Measurements from ENCODE around the gene DHH. TPM values are rescaled to one million over a fixed set of nuclear protein-coding genes. Genes with fewer than 3 reads are reported as not detected.

DHH gene
- polyA plus RNA-seq, 1 of the 3 experiments (the other 2 are of a cell fraction), result 0.13 TPM

- POLR2A ChIA-PET, result interaction anchor here (0.7 to 4.8 kb wide), 7 partner anchors 9 to 234 kb away, joined by 3 to 97 read pairs (median 8); partner anchors contain the start of genes LMBR1L, RHEBL1, SPATS2 and TUBA1A
- peak overlapping the region; percentile 89 for H2AFZ ChIP-seq (ENCODE audit: low read depth)
- peak overlapping the region; percentile 60 for H3K9ac ChIP-seq
- TF ChIP-seq RFX5 (IDR thresholded peaks at IDR 0.05; ENCODE audit: low read length), result no peak
- TF ChIP-seq CTCF (IDR thresholded peaks at IDR 0.05), result no peak
- no peak for TF ChIP-seq USF2 (IDR thresholded peaks at IDR 0.05; ENCODE audit: borderline replicate concordance, low read depth, low read length)
- peak; percentile 6; the same call in 1 of the 2 replicates for TF ChIP-seq RAD21 (IDR thresholded peaks at IDR 0.05; ENCODE audit: low read length)
- peak; percentile 10; the same call in 1 of the 2 replicates for TF ChIP-seq POLR2AphosphoS5 (IDR thresholded peaks at IDR 0.05; ENCODE audit: low read depth, low read length)
- TF ChIP-seq NRF1 (IDR thresholded peaks at IDR 0.05; ENCODE audit: low read depth, low read length), result no peak
- no peak for TF ChIP-seq IRF3 (IDR thresholded peaks at IDR 0.05; ENCODE audit: low read depth, low read length)
- no peak for TF ChIP-seq FOSL2 (IDR thresholded peaks at IDR 0.05; ENCODE audit: borderline replicate concordance, low read depth)
- TF ChIP-seq YY1 (IDR thresholded peaks at IDR 0.05; ENCODE audit: low read depth), result peak; percentile 66; the same call in 1 of the 2 replicates
- peak; percentile 29; the same call in 1 of the 2 replicates for TF ChIP-seq TAF1 (IDR thresholded peaks at IDR 0.05; ENCODE audit: borderline replicate concordance, low read depth, low read length)
- TF ChIP-seq CHD2 (IDR thresholded peaks at IDR 0.05; ENCODE audit: low read length, partially characterized antibody), result no peak
- no peak for TF ChIP-seq TCF12 (IDR thresholded peaks at IDR 0.05)
- TF ChIP-seq, protein P1, sequence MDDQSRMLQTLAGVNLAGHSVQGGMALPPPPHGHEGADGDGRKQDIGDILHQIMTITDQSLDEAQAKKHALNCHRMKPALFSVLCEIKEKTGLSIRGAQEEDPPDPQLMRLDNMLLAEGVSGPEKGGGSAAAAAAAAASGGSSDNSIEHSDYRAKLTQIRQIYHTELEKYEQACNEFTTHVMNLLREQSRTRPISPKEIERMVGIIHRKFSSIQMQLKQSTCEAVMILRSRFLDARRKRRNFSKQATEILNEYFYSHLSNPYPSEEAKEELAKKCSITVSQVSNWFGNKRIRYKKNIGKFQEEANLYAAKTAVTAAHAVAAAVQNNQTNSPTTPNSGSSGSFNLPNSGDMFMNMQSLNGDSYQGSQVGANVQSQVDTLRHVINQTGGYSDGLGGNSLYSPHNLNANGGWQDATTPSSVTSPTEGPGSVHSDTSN (IDR thresholded peaks at IDR 0.05), result no peak
- TF ChIP-seq GATA2 (CRISPR knock-in tag; IDR thresholded peaks at IDR 0.05), result no peak
- peaks cover 22% of the 10 kb centered on the region for H4K20me1 ChIP-seq (ENCODE audit: insufficient read depth)
- no peaks in the 10 kb centered on the region for H3K9me3 ChIP-seq
- no peaks in the 10 kb centered on the region for H3K9me2 ChIP-seq
- peaks cover 10 to 15% of the 10 kb centered on the region in 2 experiments; a peak in 3 of 4 replicates for H3K4me1 ChIP-seq (ENCODE audit: control insufficient read depth in 1 of 2, insufficient read depth in 2 of 2, low read depth in 1 of 2, low read length in 1 of 2)
- H3K27ac ChIP-seq (ENCODE audit: low read depth in 2 of 2, low read length in 1 of 2), result peak overlapping the region; percentile 73 to 92
- peaks cover 15 to 18% of the 10 kb centered on the region in 2 experiments for H3K36me3 ChIP-seq (replicated peaks in 1 of 2; ENCODE audit: control insufficient read depth in 1 of 2, insufficient read depth in 2 of 2, low read length in 1 of 2)
- DNase-seq, result peak; percentile 45
- peaks cover 36% of the 10 kb centered on the region for H3F3A ChIP-seq (replicated peaks; ENCODE audit: insufficient read depth)
- 14% methylated on average over 5 of the region's 5 CpGs for WGBS (ENCODE audit: low lambda C conversion rate)
- no peaks in the 10 kb centered on the region for H3K27me3 ChIP-seq (ENCODE audit: insufficient read depth)
- peak overlapping the region; percentile 68 for H3K4me2 ChIP-seq
- peak overlapping the region; percentile 53 to 77 for H3K4me3 ChIP-seq (ENCODE audit: low read depth in 2 of 2, low read length in 1 of 2)
- CTCF ChIA-PET, result interaction anchor here (0.8 to 7.3 kb wide), 6 partner anchors 26 to 100 kb away, joined by 3 to 69 read pairs (median 4); no protein-coding TSS in a partner anchor
- peaks cover 59% of the 10 kb centered on the region for H3K79me2 ChIP-seq (ENCODE audit: insufficient read depth)
These were observed 38.4 kb upstream of the DHH start for GRCh38 chr12:49133014-49133413.

All from SK-N-SH (cell line).